Measurements from ENCODE around the gene FCAMR. TPM values are rescaled to one million over a fixed set of nuclear protein-coding genes. Genes with fewer than 3 reads are reported as not detected.

FCAMR gene
- polyA plus RNA-seq, 1 donor (not counting 4 experiments of a cell fraction or from before 2014, with no cell fraction given): not detected

DNA sequence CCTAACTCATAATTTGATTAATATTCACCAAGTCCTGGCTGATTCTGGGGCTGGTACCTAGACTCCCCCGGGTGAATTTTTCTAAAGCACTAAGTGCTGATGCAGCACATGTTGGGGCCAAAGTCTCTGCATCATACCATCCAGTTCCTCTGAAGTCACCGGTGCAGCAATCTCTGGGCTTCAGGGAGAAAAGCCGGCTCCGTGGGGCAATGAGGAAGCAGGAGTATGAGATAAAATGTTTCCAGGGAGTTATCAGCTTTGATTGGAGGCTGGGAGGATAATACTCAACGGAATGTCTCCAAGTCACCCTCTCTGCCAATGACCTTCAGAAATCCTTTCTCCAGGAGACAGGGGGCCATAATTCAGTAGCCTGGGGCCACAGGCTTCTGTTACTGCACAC lies 1.2 kb downstream of the FCAMR start:
- peaks cover 21% of the 10 kb centered on the region for H3K27me3 ChIP-seq (ENCODE audit: control insufficient read depth, extremely low read depth, insufficient read depth, low read length)
- H3K9me1 ChIP-seq (ENCODE audit: control insufficient read depth, extremely low read depth, insufficient read depth, low read length): no peaks in the 10 kb centered on the region
- H3K36me3 ChIP-seq (ENCODE audit: control insufficient read depth in 2 of 2, extremely low read depth in 1 of 2, insufficient read depth in 2 of 2, low read length in 2 of 2): no peaks in the 10 kb centered on the region
- no peaks in the 10 kb centered on the region for H3K79me2 ChIP-seq (ENCODE audit: control insufficient read depth, insufficient read depth, low read length)
- H3K4me3 ChIP-seq (ENCODE audit: control insufficient read depth in 2 of 3, extremely low read depth in 1 of 3, insufficient read depth in 2 of 3, low read depth in 1 of 3, low read length in 3 of 3): no peak overlapping the region
- H3K4me2 ChIP-seq (ENCODE audit: control insufficient read depth, extremely low read depth, insufficient read depth, low read depth, low read length): no peak overlapping the region
- no peak for TF ChIP-seq EZH2 (IDR thresholded peaks at IDR 0.05; ENCODE audit: low read length)
- TF ChIP-seq, protein P1, sequence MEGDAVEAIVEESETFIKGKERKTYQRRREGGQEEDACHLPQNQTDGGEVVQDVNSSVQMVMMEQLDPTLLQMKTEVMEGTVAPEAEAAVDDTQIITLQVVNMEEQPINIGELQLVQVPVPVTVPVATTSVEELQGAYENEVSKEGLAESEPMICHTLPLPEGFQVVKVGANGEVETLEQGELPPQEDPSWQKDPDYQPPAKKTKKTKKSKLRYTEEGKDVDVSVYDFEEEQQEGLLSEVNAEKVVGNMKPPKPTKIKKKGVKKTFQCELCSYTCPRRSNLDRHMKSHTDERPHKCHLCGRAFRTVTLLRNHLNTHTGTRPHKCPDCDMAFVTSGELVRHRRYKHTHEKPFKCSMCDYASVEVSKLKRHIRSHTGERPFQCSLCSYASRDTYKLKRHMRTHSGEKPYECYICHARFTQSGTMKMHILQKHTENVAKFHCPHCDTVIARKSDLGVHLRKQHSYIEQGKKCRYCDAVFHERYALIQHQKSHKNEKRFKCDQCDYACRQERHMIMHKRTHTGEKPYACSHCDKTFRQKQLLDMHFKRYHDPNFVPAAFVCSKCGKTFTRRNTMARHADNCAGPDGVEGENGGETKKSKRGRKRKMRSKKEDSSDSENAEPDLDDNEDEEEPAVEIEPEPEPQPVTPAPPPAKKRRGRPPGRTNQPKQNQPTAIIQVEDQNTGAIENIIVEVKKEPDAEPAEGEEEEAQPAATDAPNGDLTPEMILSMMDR (optimal IDR thresholded peaks at IDR 0.05 in 1 of 3, IDR thresholded peaks at IDR 0.05 in 1 of 3, conservative IDR thresholded peaks at IDR 0.05 in 1 of 3; ENCODE audit: extremely low read depth in 1 of 3, insufficient read depth in 2 of 3, low read length in 3 of 3): no peak
- dilution Hi-C loops (cut with MboI; ENCODE audit: extremely low pct_ligation_motif_present, low sequenced_read_pairs): no loop called here
- H3K4me1 ChIP-seq (ENCODE audit: control insufficient read depth, extremely low read depth, insufficient read depth, low read length): no peaks in the 10 kb centered on the region
- H3K9ac ChIP-seq (ENCODE audit: control insufficient read depth, extremely low read depth, insufficient read depth, low read length): no peak overlapping the region
- no peaks in the 10 kb centered on the region for H3K9me3 ChIP-seq (ENCODE audit: control insufficient read depth, low read depth, low read length)
- H2AFZ ChIP-seq (ENCODE audit: control insufficient read depth, low read length): no peak overlapping the region
- no peak for FAIRE-seq
- H3K27ac ChIP-seq (ENCODE audit: control insufficient read depth, insufficient read depth, low read length): no peak overlapping the region
- H4K20me1 ChIP-seq (ENCODE audit: control insufficient read depth, extremely low read depth, insufficient read depth, low read length): no peaks in the 10 kb centered on the region
- DNase-seq (ENCODE audit: low read depth, low spot score): no peak

DNA sequence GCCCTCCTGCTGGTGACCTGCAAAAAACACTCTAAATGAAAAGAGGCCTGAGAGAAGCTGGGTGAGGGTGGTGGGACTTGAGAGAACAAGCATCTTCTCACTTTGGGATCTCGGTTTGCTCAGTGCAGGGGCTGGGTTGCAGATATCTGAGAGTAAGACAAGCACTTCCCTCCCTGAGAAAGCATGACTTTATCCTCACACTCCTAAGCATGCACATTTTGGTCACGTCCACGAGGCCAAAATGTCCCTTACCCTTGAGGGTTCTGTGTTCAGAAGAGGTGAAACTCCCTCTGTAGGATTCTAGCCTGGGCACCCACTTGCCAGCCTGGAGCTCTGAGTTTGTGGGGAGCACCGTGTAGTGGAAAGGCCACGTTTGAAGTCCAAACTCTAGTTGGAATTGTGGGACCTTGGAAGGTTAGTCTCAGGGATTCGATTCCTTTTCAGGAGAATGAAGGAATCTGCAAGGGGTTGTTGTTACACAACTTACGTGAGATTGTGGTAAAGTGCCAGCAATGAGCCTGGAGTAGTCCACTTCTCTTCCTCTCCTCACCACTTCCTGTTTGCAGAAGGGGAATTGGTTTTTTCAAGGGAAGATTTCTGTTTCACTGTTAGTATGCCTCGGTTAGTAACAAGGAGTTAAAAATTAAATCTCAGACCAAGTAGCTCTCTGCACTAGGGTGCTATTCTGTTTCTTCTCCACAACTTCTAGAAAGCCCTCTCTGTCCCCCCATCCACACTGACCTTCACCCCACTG lies 3.0 kb downstream of the FCAMR start:
- no peaks in the 10 kb centered on the region for H3K36me3 ChIP-seq (ENCODE audit: control insufficient read depth in 2 of 2, extremely low read depth in 1 of 2, insufficient read depth in 2 of 2, low read length in 2 of 2)
- no peak for DNase-seq (ENCODE audit: low read depth, low spot score)
- no peak overlapping the region for H3K27ac ChIP-seq (ENCODE audit: control insufficient read depth, insufficient read depth, low read length)
- no peak overlapping the region for H2AFZ ChIP-seq (ENCODE audit: control insufficient read depth, low read length)
- no peaks in the 10 kb centered on the region for H4K20me1 ChIP-seq (ENCODE audit: control insufficient read depth, extremely low read depth, insufficient read depth, low read length)
- no peaks in the 10 kb centered on the region for H3K79me2 ChIP-seq (ENCODE audit: control insufficient read depth, insufficient read depth, low read length)
- H3K9me3 ChIP-seq (ENCODE audit: control insufficient read depth, low read depth, low read length): no peaks in the 10 kb centered on the region
- H3K4me1 ChIP-seq (ENCODE audit: control insufficient read depth, extremely low read depth, insufficient read depth, low read length): no peaks in the 10 kb centered on the region
- no peaks in the 10 kb centered on the region for H3K9me1 ChIP-seq (ENCODE audit: control insufficient read depth, extremely low read depth, insufficient read depth, low read length)
- no peak overlapping the region for H3K9ac ChIP-seq (ENCODE audit: control insufficient read depth, extremely low read depth, insufficient read depth, low read length)
- no peak for TF ChIP-seq EZH2 (IDR thresholded peaks at IDR 0.05; ENCODE audit: low read length)
- TF ChIP-seq, protein P1 (optimal IDR thresholded peaks at IDR 0.05 in 1 of 3, IDR thresholded peaks at IDR 0.05 in 1 of 3, conservative IDR thresholded peaks at IDR 0.05 in 1 of 3; ENCODE audit: extremely low read depth in 1 of 3, insufficient read depth in 2 of 3, low read length in 3 of 3): no peak
- FAIRE-seq: no peak
- no peak overlapping the region for H3K4me2 ChIP-seq (ENCODE audit: control insufficient read depth, extremely low read depth, insufficient read depth, low read depth, low read length)
- no peak overlapping the region for H3K4me3 ChIP-seq (ENCODE audit: control insufficient read depth in 2 of 3, extremely low read depth in 1 of 3, insufficient read depth in 2 of 3, low read depth in 1 of 3, low read length in 3 of 3)
- peaks cover 16% of the 10 kb centered on the region for H3K27me3 ChIP-seq (ENCODE audit: control insufficient read depth, extremely low read depth, insufficient read depth, low read length)
- dilution Hi-C loops (cut with MboI; ENCODE audit: extremely low pct_ligation_motif_present, low sequenced_read_pairs): no loop called here

Data from keratinocyte (primary cell).